Uterus (tissue), 4 donors: ENCODE measurements around the gene RBBP8. TPM values are rescaled to one million over a fixed set of nuclear protein-coding genes. Genes with fewer than 3 reads are reported as not detected.
"Not testable (repeated sequence)": the region's sequence is repeated elsewhere in the genome, so short reads cannot be mapped to it uniquely, and the experiment has no call there.

Source experiments
- DNase-seq, 2 donors: peaks; one replicate each; pipeline ENCODE4 v3.0.0-alpha.2; 2019 to 2020
- H3K27ac ChIP-seq, 2 donors: fragments of 200-600 bp; sonication (generic); 1 replicate in 1 of 2; 2 replicates in 1 of 2; pipeline ENCODE4 v1.5.1; 2016 to 2018
- H3K27me3 ChIP-seq, 2 donors: fragments of 200-600 bp; sonication (generic); one replicate each; pipeline ENCODE4 v1.5.1; 2018 to 2019; ENCODE audit warnings: control low read depth in 1 of 2
- H3K36me3 ChIP-seq, 2 donors: fragments of 200-600 bp; sonication (generic); one replicate each; pipeline ENCODE4 v1.5.1; 2019; ENCODE audit warnings: control low read depth in 1 of 2
- H3K4me1 ChIP-seq, 2 donors: fragments of 200-600 bp; sonication (generic); one replicate each; pipeline ENCODE4 v1.5.1; 2018 to 2019; ENCODE audit warnings: control low read depth in 1 of 2
- H3K4me3 ChIP-seq, 2 donors: fragments of 200-600 bp; sonication (generic); 1 replicate in 1 of 2; 2 replicates in 1 of 2; pipeline ENCODE4 v1.5.1; 2018 to 2019; ENCODE audit warnings: mild to moderate bottlenecking in 1 of 2
- H3K9me3 ChIP-seq, 2 donors: fragments of 200-600 bp; sonication (generic); one replicate each; pipeline ENCODE4 v1.5.1; 2019; ENCODE audit warnings: control low read depth in 1 of 2
- CTCF ChIP-seq, 4 experiments: fragments of 200-600 bp in 2 of 4; fragments of 450-650 bp in 2 of 4; sonication (generic) in 2 of 4; IDR thresholded peaks; one replicate each; pipeline ENCODE4 v1.5.1; 2016 to 2019; ENCODE audit warnings: antibody characterized with exemption in 4 of 4, mild to moderate bottlenecking in 2 of 4, moderate library complexity in 1 of 4
- POLR2A ChIP-seq, 2 donors: fragments of 450-650 bp; IDR thresholded peaks; one replicate each; pipeline ENCODE4 v1.6.1; 2016; ENCODE audit warnings: antibody characterized with exemption in 2 of 2, mild to moderate bottlenecking in 1 of 2, moderate library complexity in 1 of 2
- intact Hi-C: fragments of 100-400 bp; cut with DNase I; formaldehyde crosslinking; loops from one replicate; pipeline ENCODE4 v1.15.1; 2023; ENCODE audit warnings: low total_unique reads
- total RNA-seq, 4 donors: library from RNA; depleted of rRNA in 3 of 4; stranded (reverse); fragments of >200 nt in 3 of 4; gene quantifications; one replicate each; pipeline versions ENCODE4 v1.1.0 to v1.2.4, GENCODE V29; 2014 to 2023
- donor health status: DM: yes; HTN: yes; CAD: no.

RBBP8 gene
- total RNA-seq, 4 donors from 2014 or later = 34.8 to 43.5 (median 43.3) TPM

GRCh38 chr18:22902093-22902492 lies 31.0 kb upstream of the RBBP8 start:
- Histone ChIP-seq H3K27ac (no peak overlapping the region), H3K9me3 (no peaks in the 10 kb centered on the region), H3K27me3 (no peaks in the 10 kb centered on the region), H3K4me3 (no peak overlapping the region), H3K36me3 (no peaks in the 10 kb centered on the region), H3K4me1 (no peaks in the 10 kb centered on the region)
- no peak for DNase-seq
- intact Hi-C loops = no loop called here
- TF ChIP-seq CTCF (IDR thresholded peaks at IDR 0.05) (no peak), POLR2A (IDR thresholded peaks at IDR 0.05) (no peak)

GRCh38 chr18:22903248-22903647 lies 29.9 kb upstream of the RBBP8 start:
- DNase-seq, H3K9me3 ChIP-seq, H3K27me3 ChIP-seq, H3K4me3 ChIP-seq, H3K36me3 ChIP-seq, intact Hi-C loops, H3K27ac ChIP-seq, H3K4me1 ChIP-seq: not testable (repeated sequence)

- no peak for TF ChIP-seq POLR2A (IDR thresholded peaks at IDR 0.05)
- TF ChIP-seq CTCF (IDR thresholded peaks at IDR 0.05) = no peak
- Histone ChIP-seq H3K9me3 (no peaks in the 10 kb centered on the region), H3K4me1 (no peaks in the 10 kb centered on the region), H3K27ac (no peak overlapping the region), H3K36me3 (peaks cover 0 to 2% of the 10 kb centered on the region in 2 donors), H3K4me3 (no peak overlapping the region), H3K27me3 (no peaks in the 10 kb centered on the region)
- no peak for DNase-seq
- intact Hi-C loops = no loop called here
These were observed 21.0 kb upstream of the RBBP8 start for GRCh38 chr18:22912149-22912548.

GRCh38 chr18:22912835-22913234 lies 20.3 kb upstream of the RBBP8 start:
- no peak for TF ChIP-seq POLR2A (IDR thresholded peaks at IDR 0.05)
- no peak for TF ChIP-seq CTCF (IDR thresholded peaks at IDR 0.05)
- H3K27ac ChIP-seq = no peak overlapping the region
- intact Hi-C loops = no loop called here

GRCh38 chr18:22913861-22914260 lies 19.3 kb upstream of the RBBP8 start:
- H3K27me3 ChIP-seq = no peaks in the 10 kb centered on the region
- no peak overlapping the region for H3K27ac ChIP-seq
- no peaks in the 10 kb centered on the region for H3K4me1 ChIP-seq
- peaks cover 0 to 2% of the 10 kb centered on the region in 2 donors for H3K36me3 ChIP-seq
- H3K9me3 ChIP-seq = no peaks in the 10 kb centered on the region
- DNase-seq = no peak
- intact Hi-C loops = no loop called here
- TF ChIP-seq CTCF (IDR thresholded peaks at IDR 0.05) = no peak
- no peak for TF ChIP-seq POLR2A (IDR thresholded peaks at IDR 0.05)
- H3K4me3 ChIP-seq = no peak overlapping the region

More at GRCh38 chr18:22912835-22913234, 20.3 kb upstream of the RBBP8 start:
- H3K4me3 ChIP-seq = no peak overlapping the region
- H3K36me3 ChIP-seq = peaks cover 0 to 2% of the 10 kb centered on the region in 2 donors
- H3K27me3 ChIP-seq = no peaks in the 10 kb centered on the region
- no peak for DNase-seq
- H3K4me1 ChIP-seq = no peaks in the 10 kb centered on the region
- H3K9me3 ChIP-seq = no peaks in the 10 kb centered on the region

GRCh38 chr18:22914633-22915032 lies 18.5 kb upstream of the RBBP8 start:
- peaks cover 0 to 2% of the 10 kb centered on the region in 2 donors for H3K36me3 ChIP-seq
- no peak for DNase-seq
- no peak overlapping the region for H3K27ac ChIP-seq
- TF ChIP-seq CTCF (IDR thresholded peaks at IDR 0.05) (no peak), POLR2A (IDR thresholded peaks at IDR 0.05) (no peak)
- H3K9me3 ChIP-seq = no peaks in the 10 kb centered on the region
- H3K4me3 ChIP-seq = no peak overlapping the region
- no peaks in the 10 kb centered on the region for H3K27me3 ChIP-seq
- no peaks in the 10 kb centered on the region for H3K4me1 ChIP-seq
- intact Hi-C loops = no loop called here
